Adrenal gland (tissue), 12 donors: ENCODE results near the gene CYREN. TPM values are rescaled to one million over a fixed set of nuclear protein-coding genes. Genes with fewer than 3 reads are reported as not detected.

Source experiments
- DNase-seq, 7 donors: peaks; one replicate each; pipeline ENCODE4 v3.0.0-alpha.2; 2019 to 2020
- H3K27ac ChIP-seq, 5 donors: fragments of 200-600 bp; sonication (generic) in 4 of 5; 1 replicate in 3 of 5; 2 replicates in 2 of 5; pipeline versions ENCODE4 v1.5.1 to v1.8.0; 2016 to 2020; ENCODE audit warnings: mild to moderate bottlenecking in 1 of 5
- H3K27me3 ChIP-seq: fragments of 200-600 bp; 2 replicates; pipeline ENCODE4 v1.8.0; 2021
- H3K36me3 ChIP-seq, 2 donors: fragments of 200-600 bp; replicated peaks in 1 of 2; 1 replicate in 1 of 2; 2 replicates in 1 of 2; pipeline versions ENCODE4 v1.5.1 to v1.8.0; 2018 to 2022
- H3K4me1 ChIP-seq, 2 donors: fragments of 200-600 bp; replicated peaks in 1 of 2; 1 replicate in 1 of 2; 2 replicates in 1 of 2; pipeline versions ENCODE4 v1.5.1 to v1.8.0; 2018 to 2021
- H3K4me3 ChIP-seq, 4 donors: fragments of 200-600 bp; sonication (generic) in 3 of 4; one replicate each; pipeline ENCODE4 v1.5.1; 2016 to 2018
- H3K9me3 ChIP-seq, 3 donors: fragments of 200-600 bp; sonication (generic) in 1 of 3; replicated peaks in 1 of 3; 1 replicate in 2 of 3; 2 replicates in 1 of 3; pipeline versions ENCODE4 v1.5.1 to v1.8.0; 2016 to 2021
- POLR2A ChIP-seq, 2 donors: fragments of 450-650 bp; IDR thresholded peaks; one replicate each; pipeline ENCODE4 v1.6.1; 2017; ENCODE audit warnings: antibody characterized with exemption in 2 of 2, mild to moderate bottlenecking in 2 of 2, moderate library complexity in 1 of 2
- WGBS, 4 donors: extraction: QIAGEN DNeasy Blood & Tissue Kit in 2 of 4; methylation state at CpG; one replicate each; pipeline versions ENCODE4 v1.1.5 to v1.1.7; 2013 to 2017; 5-methylcytosine and 5-hydroxymethylcytosine counted together
- intact Hi-C, 2 donors: fragments of 100-400 bp; cut with DNase I; formaldehyde crosslinking; loops; one replicate each; pipeline versions ENCODE4 v1.14.1 to v1.15.0; 2022 to 2023
- polyA plus RNA-seq, 3 donors: library from polyadenylated mRNA; stranded (reverse); fragments of 200-250 nt in 2 of 3; fragments of 350-450 nt in 1 of 3; fragmentation: Illumina TruSeq in 1 of 3; extraction: RNeasy Lipid Tissue Mini Kit (QIAGEN cat#74804) in 1 of 3; gene quantifications; one replicate each; pipeline ENCODE4 v1.2.3, GENCODE V29; 2013 to 2014
- total RNA-seq, 9 donors: library from RNA; depleted of rRNA in 4 of 9; stranded (reverse); fragments of >200 nt in 4 of 9; fragments of 120-200 nt in 1 of 9; fragmentation: NEBNext Ultra II Directional in 1 of 9; extraction: Animal tissue kit (Norgen Biotek cat#: 25700) in 1 of 9; gene quantifications; one replicate each; pipeline versions ENCODE4 v1.1.0 to v1.2.4, GENCODE V29; 2013 to 2023
- TF ChIP-seq, protein P1 (sequence below), 6 experiments: fragments of 450-650 bp in 4 of 6; fragments of 200-600 bp in 2 of 6; sonication (generic) in 1 of 6; IDR thresholded peaks; 1 replicate in 5 of 6; 2 replicates in 1 of 6; pipeline versions ENCODE4 v1.5.1 to v1.8.0; 2016 to 2021; ENCODE audit warnings: antibody characterized with exemption in 6 of 6, mild to moderate bottlenecking in 2 of 6, moderate library complexity in 1 of 6
- donor health status: healthy with polysubstance abuse.
- donor health status: Bipolar disorder and iron deficiency.
- donor health status: DM: yes; HTN: yes; CAD: no.
- donor health status: DM: no; HTN: no; CAD: no.
- donor health status: DM: no; HTN: no; CAD: no.
- donor health status: DM: yes; HTN: yes; CAD: no.

CYREN gene
- total and polyA plus RNA-seq, 12 donors: 33.1 to 66.2 (median 48.5) TPM

GRCh38 chr7:135185471-135186260 is 15.2 kb upstream of the CYREN start:
- H3K27me3 ChIP-seq: no peaks in the 10 kb centered on the region
- H3K36me3 ChIP-seq: peaks cover 0 to 50% of the 10 kb centered on the region in 2 donors
- H3K4me1 ChIP-seq: peaks cover 0 to 15% of the 10 kb centered on the region in 2 donors
- TF ChIP-seq POLR2A (IDR thresholded peaks at IDR 0.05): no peak
- TF ChIP-seq, protein P1, sequence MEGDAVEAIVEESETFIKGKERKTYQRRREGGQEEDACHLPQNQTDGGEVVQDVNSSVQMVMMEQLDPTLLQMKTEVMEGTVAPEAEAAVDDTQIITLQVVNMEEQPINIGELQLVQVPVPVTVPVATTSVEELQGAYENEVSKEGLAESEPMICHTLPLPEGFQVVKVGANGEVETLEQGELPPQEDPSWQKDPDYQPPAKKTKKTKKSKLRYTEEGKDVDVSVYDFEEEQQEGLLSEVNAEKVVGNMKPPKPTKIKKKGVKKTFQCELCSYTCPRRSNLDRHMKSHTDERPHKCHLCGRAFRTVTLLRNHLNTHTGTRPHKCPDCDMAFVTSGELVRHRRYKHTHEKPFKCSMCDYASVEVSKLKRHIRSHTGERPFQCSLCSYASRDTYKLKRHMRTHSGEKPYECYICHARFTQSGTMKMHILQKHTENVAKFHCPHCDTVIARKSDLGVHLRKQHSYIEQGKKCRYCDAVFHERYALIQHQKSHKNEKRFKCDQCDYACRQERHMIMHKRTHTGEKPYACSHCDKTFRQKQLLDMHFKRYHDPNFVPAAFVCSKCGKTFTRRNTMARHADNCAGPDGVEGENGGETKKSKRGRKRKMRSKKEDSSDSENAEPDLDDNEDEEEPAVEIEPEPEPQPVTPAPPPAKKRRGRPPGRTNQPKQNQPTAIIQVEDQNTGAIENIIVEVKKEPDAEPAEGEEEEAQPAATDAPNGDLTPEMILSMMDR (IDR thresholded peaks at IDR 0.05): no peak
- H3K27ac ChIP-seq: no peak overlapping the region
- peak in 1 of 7 donors; percentile 41 for DNase-seq
- intact Hi-C loops: no loop called here
- peaks cover 0 to 16% (median 0%) of the 10 kb centered on the region in 3 donors for H3K9me3 ChIP-seq
- WGBS, 4 donors: 81 to 90% (median 86%) methylated on average over 2 to 7 of the region's 7 CpGs
- no peak overlapping the region for H3K4me3 ChIP-seq

DNA sequence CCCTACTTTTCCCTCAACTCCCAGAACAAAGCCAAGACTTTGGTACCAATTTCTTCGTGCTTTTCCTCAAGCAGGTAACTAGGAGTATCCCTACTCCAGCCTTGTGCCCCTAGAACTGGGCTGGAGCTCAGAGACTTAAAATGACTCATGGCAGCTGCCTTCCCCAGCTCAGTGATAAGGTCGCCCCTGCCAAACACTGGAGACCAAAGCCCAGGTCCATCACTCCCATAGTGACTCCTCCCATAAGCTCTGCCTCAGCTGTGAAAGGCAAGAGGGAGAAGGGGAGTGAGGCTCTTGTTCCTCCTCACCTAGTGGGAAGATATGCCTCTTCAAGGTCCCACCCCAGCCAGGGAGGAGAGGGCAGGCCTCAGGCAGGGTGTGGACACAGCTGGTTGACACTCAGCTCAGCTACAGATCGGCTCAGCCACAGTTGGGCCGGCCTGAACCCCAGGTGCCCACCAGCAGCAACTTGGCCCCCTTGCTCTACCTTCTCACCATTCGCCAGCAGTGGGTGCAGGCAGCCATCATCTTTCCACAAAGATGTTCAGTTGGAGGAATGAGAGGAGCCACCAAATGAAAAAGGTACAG is 13.8 kb upstream of the CYREN start:
- peaks cover 0 to 50% of the 10 kb centered on the region in 2 donors for H3K36me3 ChIP-seq
- WGBS, 4 donors: 79 to 96% (median 94%) methylated on average over 4 to 5 of the region's 5 CpGs

GRCh38 chr7:135183478-135183877 is 13.0 kb upstream of the CYREN start:
- 97 to 100% (median 99%) methylated on average over 7 of the region's 7 CpGs for WGBS, 4 donors
- intact Hi-C loops: no loop called here
- no peak overlapping the region for H3K27ac ChIP-seq

More for the DNA sequence above, 13.8 kb upstream of the CYREN start:
- intact Hi-C loops: no loop called here
- TF ChIP-seq, protein P1 (IDR thresholded peaks at IDR 0.05): no peak
- no peak for TF ChIP-seq POLR2A (IDR thresholded peaks at IDR 0.05)
- H3K4me1 ChIP-seq: peaks cover 0 to 3% of the 10 kb centered on the region in 2 donors
- H3K4me3 ChIP-seq: no peak overlapping the region
- peak in 1 of 7 donors; percentile 39 for DNase-seq
- peaks cover 0 to 16% (median 0%) of the 10 kb centered on the region in 3 donors for H3K9me3 ChIP-seq
- no peak overlapping the region for H3K27ac ChIP-seq
- H3K27me3 ChIP-seq: no peaks in the 10 kb centered on the region

More at GRCh38 chr7:135183478-135183877, 13.0 kb upstream of the CYREN start:
- H3K4me3 ChIP-seq: no peak overlapping the region
- no peaks in the 10 kb centered on the region for H3K4me1 ChIP-seq
- TF ChIP-seq, protein P1 (IDR thresholded peaks at IDR 0.05): no peak
- no peak for TF ChIP-seq POLR2A (IDR thresholded peaks at IDR 0.05)
- peak in 1 of 7 donors; percentile 25 for DNase-seq
- peaks cover 0 to 46% of the 10 kb centered on the region in 2 donors for H3K36me3 ChIP-seq
- peaks cover 0 to 16% (median 0%) of the 10 kb centered on the region in 3 donors for H3K9me3 ChIP-seq
- H3K27me3 ChIP-seq: no peaks in the 10 kb centered on the region
